Testis (tissue), 3 donors: Measurements from ENCODE around the gene ZNF581. TPM values are rescaled to one million over a fixed set of nuclear protein-coding genes. Genes with fewer than 3 reads are reported as not detected.

ENCODE experiments used
- DNase-seq: peaks from one replicate; pipeline ENCODE4 v3.0.0-alpha.2; 2019
- H3K27ac ChIP-seq, 2 donors: fragments of 200-600 bp; sonication (generic); one replicate each; pipeline ENCODE4 v1.5.1; 2019
- H3K27me3 ChIP-seq: fragments of 200-600 bp; sonication (generic); one replicate; pipeline ENCODE4 v1.5.1; 2019
- H3K36me3 ChIP-seq: fragments of 200-600 bp; sonication (generic); one replicate; pipeline ENCODE4 v1.5.1; 2017; ENCODE audit warnings: low read depth; ENCODE audit errors: missing control alignments
- H3K4me1 ChIP-seq: fragments of 200-600 bp; sonication (generic); one replicate; pipeline ENCODE4 v1.5.1; 2019
- H3K4me3 ChIP-seq, 2 donors: fragments of 200-600 bp; sonication (generic); one replicate each; pipeline ENCODE4 v1.5.1; 2017 to 2019
- H3K9me3 ChIP-seq: fragments of 200-600 bp; sonication (generic); one replicate; pipeline ENCODE4 v1.5.1; 2017
- POLR2A ChIP-seq: fragments of 450-650 bp; IDR thresholded peaks from one replicate; pipeline ENCODE4 v1.6.1; 2017; ENCODE audit warnings: antibody characterized with exemption, mild to moderate bottlenecking, moderate library complexity
- WGBS, 2 donors: methylation state at CpG; one replicate each; pipeline ENCODE4 v1.1.5; 2018; 5-methylcytosine and 5-hydroxymethylcytosine counted together
- intact Hi-C: fragments of 100-400 bp; cut with DNase I; formaldehyde crosslinking; loops from one replicate; pipeline ENCODE4 v1.15.1; 2023; ENCODE audit warnings: low total_unique reads
- polyA plus RNA-seq: library from polyadenylated mRNA; stranded (reverse); fragments of 350-450 nt; fragmentation: Illumina TruSeq; extraction: RNeasy Lipid Tissue Mini Kit (QIAGEN cat#74804); gene quantifications from one replicate; pipeline ENCODE4 v1.2.3, GENCODE V29; 2014; ENCODE audit warnings: low read depth, low replicate concordance; ENCODE audit not compliant: insufficient read depth
- total RNA-seq, 2 donors: library from RNA; depleted of rRNA; stranded (reverse); fragments of >200 nt; gene quantifications; one replicate each; pipeline ENCODE4 v1.2.3, GENCODE V29; 2016
- TF ChIP-seq, protein P1 (sequence below), 3 experiments: fragments of 450-650 bp in 2 of 3; fragments of 200-600 bp in 1 of 3; sonication (generic) in 1 of 3; IDR thresholded peaks; one replicate each; pipeline ENCODE4 v1.5.1; 2016 to 2019; ENCODE audit warnings: antibody characterized with exemption in 3 of 3, mild to moderate bottlenecking in 2 of 3, moderate library complexity in 1 of 3

ZNF581 gene
- total and polyA plus RNA-seq, 3 donors from 2014 or later = 17.3 to 31.2 (median 18.4) TPM

DNA sequence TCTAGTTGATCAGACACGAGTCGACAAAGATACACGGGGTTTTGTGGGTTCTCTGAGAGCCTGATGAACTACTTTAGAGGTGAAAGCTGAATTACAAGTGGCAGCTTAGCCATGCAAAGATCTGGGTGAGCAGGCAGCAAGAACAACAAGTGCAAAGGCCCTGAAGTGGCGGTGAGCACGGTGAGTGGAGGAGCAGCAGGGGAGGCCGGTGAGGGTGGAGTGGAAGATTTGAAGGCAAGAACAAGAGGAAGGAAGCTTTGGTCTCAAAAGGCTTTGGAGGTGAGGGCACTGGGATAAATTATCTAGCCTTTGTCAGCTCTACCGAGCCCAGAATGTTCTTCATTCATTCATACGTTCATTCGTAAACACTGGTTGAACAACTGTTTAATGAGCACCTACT is 36.6 kb upstream of the ZNF581 start:
- no peaks in the 10 kb centered on the region for H3K36me3 ChIP-seq
- peak overlapping the region in 1 of 2 donors; percentile 53 for H3K27ac ChIP-seq
- intact Hi-C loops = loop anchor here (10.0 kb wide), 1 partner anchor 92 kb away; no protein-coding TSS in a partner anchor
- no peak for DNase-seq
- H3K4me3 ChIP-seq = no peak overlapping the region
- 50 to 68% methylated on average over 9 of the region's 9 CpGs for WGBS, 2 donors
- H3K27me3 ChIP-seq = no peaks in the 10 kb centered on the region
- TF ChIP-seq, protein P1, sequence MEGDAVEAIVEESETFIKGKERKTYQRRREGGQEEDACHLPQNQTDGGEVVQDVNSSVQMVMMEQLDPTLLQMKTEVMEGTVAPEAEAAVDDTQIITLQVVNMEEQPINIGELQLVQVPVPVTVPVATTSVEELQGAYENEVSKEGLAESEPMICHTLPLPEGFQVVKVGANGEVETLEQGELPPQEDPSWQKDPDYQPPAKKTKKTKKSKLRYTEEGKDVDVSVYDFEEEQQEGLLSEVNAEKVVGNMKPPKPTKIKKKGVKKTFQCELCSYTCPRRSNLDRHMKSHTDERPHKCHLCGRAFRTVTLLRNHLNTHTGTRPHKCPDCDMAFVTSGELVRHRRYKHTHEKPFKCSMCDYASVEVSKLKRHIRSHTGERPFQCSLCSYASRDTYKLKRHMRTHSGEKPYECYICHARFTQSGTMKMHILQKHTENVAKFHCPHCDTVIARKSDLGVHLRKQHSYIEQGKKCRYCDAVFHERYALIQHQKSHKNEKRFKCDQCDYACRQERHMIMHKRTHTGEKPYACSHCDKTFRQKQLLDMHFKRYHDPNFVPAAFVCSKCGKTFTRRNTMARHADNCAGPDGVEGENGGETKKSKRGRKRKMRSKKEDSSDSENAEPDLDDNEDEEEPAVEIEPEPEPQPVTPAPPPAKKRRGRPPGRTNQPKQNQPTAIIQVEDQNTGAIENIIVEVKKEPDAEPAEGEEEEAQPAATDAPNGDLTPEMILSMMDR (IDR thresholded peaks at IDR 0.05) = no peak
- no peak for TF ChIP-seq POLR2A
- H3K9me3 ChIP-seq = no peaks in the 10 kb centered on the region
- peaks cover 18% of the 10 kb centered on the region for H3K4me1 ChIP-seq

DNA sequence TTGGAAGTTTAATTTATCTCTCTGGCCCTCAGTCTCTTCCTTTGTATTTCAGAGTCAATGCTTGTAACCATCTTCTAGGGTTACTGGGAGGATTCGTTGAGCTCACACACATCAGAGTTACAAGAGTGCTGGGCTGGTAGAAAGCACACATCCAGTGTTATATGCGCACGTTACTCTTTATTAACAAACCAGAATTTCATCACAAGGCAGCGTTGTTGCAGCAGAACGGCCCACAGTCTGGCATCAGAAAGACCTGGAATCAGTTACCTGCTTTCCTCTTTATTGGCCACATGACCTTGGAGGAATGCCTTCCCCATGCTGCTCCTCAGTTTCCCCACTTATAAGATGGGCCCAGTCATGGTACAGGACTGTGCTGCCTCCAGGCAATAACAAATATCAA is 34.1 kb upstream of the ZNF581 start:
- Histone ChIP-seq H3K27ac (no peak overlapping the region), H3K4me1 (peaks cover 20% of the 10 kb centered on the region), H3K9me3 (no peaks in the 10 kb centered on the region), H3K36me3 (no peaks in the 10 kb centered on the region), H3K27me3 (no peaks in the 10 kb centered on the region), H3K4me3 (no peak overlapping the region)
- intact Hi-C loops = loop anchor here (10.0 kb wide), 1 partner anchor 95 kb away; no protein-coding TSS in a partner anchor
- no peak for DNase-seq
- TF ChIP-seq POLR2A = no peak
- TF ChIP-seq, protein P1 (IDR thresholded peaks at IDR 0.05) = no peak
- 92 to 93% methylated on average over 5 of the region's 5 CpGs for WGBS, 2 donors

DNA sequence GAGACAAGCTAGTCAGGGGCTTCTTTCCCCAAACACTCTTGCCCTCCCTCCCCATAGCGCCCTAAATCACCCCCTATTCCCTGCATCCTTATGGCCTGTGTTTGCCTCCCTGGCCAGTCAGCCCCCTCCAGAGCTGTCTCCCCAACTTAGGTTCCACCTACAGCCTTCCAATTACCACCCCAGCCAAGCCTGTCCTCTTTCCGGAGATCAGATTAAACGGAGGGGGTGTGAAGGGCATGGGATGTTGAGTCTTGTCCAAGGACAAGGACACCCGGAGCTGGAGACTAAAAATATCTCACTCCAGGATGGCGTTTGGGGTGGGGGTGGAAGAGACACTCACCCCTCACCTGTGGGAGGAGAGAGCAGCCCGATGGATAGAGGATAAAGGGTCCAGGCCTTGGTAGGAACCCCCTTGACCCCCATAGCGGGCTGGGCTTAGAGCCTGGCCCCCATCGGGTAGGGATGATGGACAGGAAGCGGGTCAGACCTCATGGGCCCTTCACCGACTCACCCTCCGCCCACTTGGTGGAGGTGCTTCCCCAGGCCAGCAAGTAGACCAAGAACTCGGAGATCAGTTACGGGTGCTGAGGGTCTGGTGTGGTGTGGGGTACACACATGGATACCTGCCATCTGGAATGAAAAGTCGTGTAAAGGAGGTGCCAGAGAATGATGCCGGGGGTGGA is 32.0 kb upstream of the ZNF581 start:
- Histone ChIP-seq H3K4me3 (no peak overlapping the region), H3K36me3 (no peaks in the 10 kb centered on the region), H3K9me3 (no peaks in the 10 kb centered on the region), H3K4me1 (peaks cover 17% of the 10 kb centered on the region), H3K27me3 (no peaks in the 10 kb centered on the region), H3K27ac (no peak overlapping the region)
- TF ChIP-seq, protein P1 (IDR thresholded peaks at IDR 0.05) = no peak
- no peak for TF ChIP-seq POLR2A
- 50 to 56% methylated on average over 14 to 15 of the region's 15 CpGs for WGBS, 2 donors
- DNase-seq = no peak
- intact Hi-C loops = no loop called here

DNA sequence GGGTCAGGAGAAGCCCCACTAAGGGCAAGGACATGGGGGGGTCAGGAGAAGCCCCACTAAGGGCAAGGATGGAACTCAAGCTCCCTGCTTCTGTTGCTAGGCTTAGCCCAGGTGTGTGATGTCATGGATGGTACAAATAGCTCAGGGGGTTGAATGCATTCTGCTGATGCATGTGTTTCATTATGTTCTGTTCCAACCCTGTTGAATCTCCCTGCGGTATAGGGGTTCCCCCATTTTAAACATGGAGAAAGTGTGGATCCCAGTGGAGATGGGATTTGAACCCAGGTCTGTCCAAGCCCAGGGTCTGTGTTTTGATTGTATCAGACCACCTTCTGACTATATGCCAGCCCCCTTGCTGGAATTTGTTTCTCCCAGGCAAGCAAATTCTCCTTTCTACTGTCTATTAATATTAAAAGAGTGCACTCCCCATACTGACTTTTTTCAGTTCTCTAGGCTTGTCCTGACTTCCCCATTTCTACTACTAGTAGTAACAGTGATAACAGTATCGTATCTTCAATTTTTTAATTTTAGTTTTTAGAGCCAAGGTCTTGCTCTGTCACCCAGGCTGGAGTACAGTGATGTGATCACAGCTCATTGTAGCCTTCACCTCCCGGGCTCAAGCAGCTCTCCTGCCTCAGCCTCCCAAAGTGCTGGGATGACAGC is 31.3 kb upstream of the ZNF581 start:
- DNase-seq = no peak
- H3K4me3 ChIP-seq = no peak overlapping the region
- H3K4me1 ChIP-seq = peaks cover 12% of the 10 kb centered on the region
- WGBS, 2 donors = 66 to 74% methylated on average over 3 of the region's 3 CpGs
- H3K27me3 ChIP-seq = no peaks in the 10 kb centered on the region
- no peaks in the 10 kb centered on the region for H3K36me3 ChIP-seq
- intact Hi-C loops = no loop called here
- no peaks in the 10 kb centered on the region for H3K9me3 ChIP-seq
- H3K27ac ChIP-seq = no peak overlapping the region
- TF ChIP-seq, protein P1 (IDR thresholded peaks at IDR 0.05) = no peak
